GM12878 (cell line): ENCODE results near the gene AKAP8. TPM values are rescaled to one million over a fixed set of nuclear protein-coding genes. Genes with fewer than 3 reads are reported as not detected.
"Not testable (repeated sequence)": the region's sequence is repeated elsewhere in the genome, so short reads cannot be mapped to it uniquely, and the experiment has no call there.

Experiments used
- ATAC-seq: fragments of 200-7000 bp; cut with Tn5 transposase; 3 replicates; pipeline ENCODE4 v1.9.1; 2020; ENCODE audit warnings: mild to moderate bottlenecking, moderate library complexity
- BruUV-seq: library from RNA; stranded (reverse); fragments of 400-500 nt; replicated peaks from 2 replicates; lab custom pipeline; 2021; lab: Mats Ljungman, UMichigan
- CTCF ChIA-PET: fragments of 300-600 bp; sonication (Branson Sonifier 250); formaldehyde crosslinking; extraction: SDS; loops from one replicate; lab custom pipeline; 2021; ENCODE audit warnings: inconsistent platforms; lab: Yijun Ruan, JAX
- POLR2A ChIA-PET: fragments of 350-600 bp; formaldehyde crosslinking; extraction: SDS; loops from one replicate; lab custom pipeline; 2021; ENCODE audit warnings: inconsistent platforms; lab: Charles Lee
- RAD21 ChIA-PET: fragments of 300-600 bp; sonication (Branson Sonifier 250); formaldehyde crosslinking; loops from one replicate; lab custom pipeline; 2023; ENCODE audit warnings: antibody characterized with exemption; ENCODE audit not compliant: unreplicated experiment; lab: Charles Lee
- SMC1A ChIA-PET: fragments of 300-600 bp; sonication (Branson Sonifier 250); formaldehyde crosslinking; loops from one replicate; lab custom pipeline; 2023; ENCODE audit not compliant: unreplicated experiment, uncharacterized antibody; lab: Charles Lee
- DNase-seq: peaks from one replicate; pipeline ENCODE4 v3.0.0-alpha.2; 2011; ENCODE audit warnings: low read depth, low spot score
- FAIRE-seq: peaks from 3 replicates; lab custom pipeline; 2011; peaks lifted over from hg19 to GRCh38; lab: Jason Lieb, UNC
- H2AFZ ChIP-seq: 2 replicates; pipeline ENCODE4 v1.6.0; 2011; ENCODE audit warnings: low read depth, low read length, control low read depth; ENCODE audit not compliant: control insufficient read depth
- H3K27ac ChIP-seq: 2 replicates; pipeline ENCODE4 v1.5.1; 2011; ENCODE audit warnings: control low read depth; ENCODE audit not compliant: control insufficient read depth, insufficient read depth
- H3K27me3 ChIP-seq, 2 experiments: replicated peaks in 1 of 2; 2 replicates each; pipeline versions ENCODE4 v1.6.0 to v1.6.1; 2011; ENCODE audit warnings: low read length in 1 of 2; ENCODE audit not compliant: control insufficient read depth in 2 of 2, insufficient read depth in 2 of 2
- H3K36me3 ChIP-seq, 2 experiments: 2 replicates each; pipeline ENCODE4 v1.5.1; 2011; ENCODE audit warnings: low read length in 1 of 2; ENCODE audit not compliant: control insufficient read depth in 2 of 2, insufficient read depth in 2 of 2
- H3K4me1 ChIP-seq: 2 replicates; pipeline ENCODE4 v1.6.1; 2011; ENCODE audit warnings: mild to moderate bottlenecking, low read length, moderate library complexity, mixed read lengths; ENCODE audit not compliant: control insufficient read depth, insufficient read depth
- H3K4me2 ChIP-seq: 2 replicates; pipeline ENCODE4 v1.6.0; 2011; ENCODE audit warnings: control low read depth; ENCODE audit not compliant: control insufficient read depth, insufficient read depth
- H3K4me3 ChIP-seq: fragments of 200-600 bp; sonication (generic); 2 replicates; pipeline ENCODE4 v1.5.1; 2016
- H3K79me2 ChIP-seq: 2 replicates; pipeline ENCODE4 v1.6.0; 2011; ENCODE audit warnings: low read length; ENCODE audit not compliant: control insufficient read depth, insufficient read depth
- H3K9ac ChIP-seq: 2 replicates; pipeline ENCODE4 v1.8.0; 2011; ENCODE audit warnings: low read length, control low read depth, mixed read lengths; ENCODE audit not compliant: control insufficient read depth, insufficient read depth
- H3K9me3 ChIP-seq: replicated peaks from 3 replicates; pipeline ENCODE4 v1.5.1; 2011; ENCODE audit warnings: mild to moderate bottlenecking, low read length; ENCODE audit not compliant: control insufficient read depth, insufficient read depth
- H4K20me1 ChIP-seq: 2 replicates; pipeline ENCODE4 v1.6.0; 2011; ENCODE audit not compliant: control insufficient read depth, insufficient read depth
- HCFC1 ChIP-seq: fragments of 150-350 bp; IDR thresholded peaks from 2 replicates; pipeline ENCODE4 v1.6.1; 2014; ENCODE audit warnings: low read length
- HDAC6 ChIP-seq: fragments of 200-600 bp; sonication (generic); IDR thresholded peaks from one replicate; pipeline ENCODE4 v1.8.0; 2017; ENCODE audit warnings: antibody characterized with exemption; ENCODE audit not compliant: unreplicated experiment
- SMAD1 ChIP-seq: fragments of 450-650 bp; IDR thresholded peaks from 2 replicates; pipeline ENCODE4 v1.6.1; 2018; ENCODE audit warnings: mild to moderate bottlenecking, low read depth; ENCODE audit not compliant: partially characterized antibody
- SMC3 ChIP-seq: IDR thresholded peaks from 2 replicates; pipeline ENCODE4 v1.6.1; 2011; ENCODE audit warnings: low read length, improper control_type of control experiment, borderline replicate concordance
- YBX1 ChIP-seq: fragments of 450-650 bp; IDR thresholded peaks from 2 replicates; pipeline ENCODE4 v1.6.1; 2016; ENCODE audit warnings: antibody characterized with exemption
- WGBS: methylation state at CpG from one replicate; pipeline ENCODE4 v1.1.6; 2016; ENCODE audit warnings: low lambda C conversion rate; ENCODE audit not compliant: insufficient replicate concordance, insufficient coverage; ENCODE audit errors: missing lambda C conversion rate; 5-methylcytosine and 5-hydroxymethylcytosine counted together
- in situ Hi-C: fragments of 300-500 bp; cut with MboI; formaldehyde crosslinking; loops from 9 replicates; pipeline ENCODE4 v1.14.3; 2018; ENCODE audit warnings: mixed read lengths
- intact Hi-C: fragments of 100-400 bp; cut with micrococcal nuclease; formaldehyde crosslinking; loops from one replicate; pipeline ENCODE4 v1.14.2; 2022; ENCODE audit not compliant: unreplicated experiment
- polyA plus RNA-seq, 11 experiments: library from polyadenylated mRNA; depleted of rRNA in 4 of 11; unstranded in 6 of 11; stranded (reverse) in 5 of 11; fragments of >200 nt; fragmentation: Nextera tagmentation in 4 of 11; fragmentation: Illumina TruSeq in 1 of 11; extraction: Ambion mirVana in 4 of 11; extraction: Trizol in 1 of 11; gene quantifications; 1 replicate in 1 of 11; 2 replicates in 10 of 11; pipeline versions ENCODE4 v1.2.1 to v1.2.3, GENCODE V29; 2011 to 2016; ENCODE audit warnings: inconsistent platforms in 2 of 11, missing spikeins in 2 of 11, low read depth in 1 of 11
- total RNA-seq, 4 experiments: library from RNA; depleted of rRNA in 3 of 4; stranded (reverse); fragments of >200 nt in 3 of 4; fragmentation: Illumina TruSeq in 1 of 4; extraction: Trizol in 1 of 4; gene quantifications; 2 replicates each; pipeline versions ENCODE4 v1.2.1 to v1.2.3, GENCODE V29; 2013 to 2021

The AKAP8 gene
- total and polyA plus RNA-seq, 10 of the 15 experiments (the other 5 are each of a cell fraction or from before 2014, with no cell fraction given): 5.3 to 57.7 (median 20.6) TPM

DNA sequence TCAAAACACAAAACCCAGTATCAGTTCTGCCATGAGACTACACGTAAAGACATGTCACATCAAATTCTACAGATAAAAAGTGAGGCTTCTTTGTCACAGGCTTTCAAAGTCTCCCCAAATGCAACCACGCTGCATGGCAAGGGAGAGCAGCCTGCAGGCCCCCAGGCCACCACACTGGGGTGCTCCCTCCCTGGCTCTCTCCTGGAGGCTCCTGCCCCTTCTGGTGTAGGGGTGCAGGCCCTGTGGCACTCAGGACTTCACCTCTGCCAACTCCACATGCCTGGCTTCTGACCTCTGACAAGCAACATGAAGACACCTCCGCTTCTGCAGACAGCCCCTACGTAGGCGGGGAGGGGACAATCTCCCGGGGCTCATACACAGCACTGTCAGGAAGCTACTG lies 14.3 kb downstream of the AKAP8 start:
- no peak overlapping the region for H2AFZ ChIP-seq
- in situ Hi-C loops: no loop called here
- TF ChIP-seq SMAD1 (no peak), YBX1 (no peak), SMC3 (no peak), HDAC6 (no peak), HCFC1 (no peak)
- H3K4me2 ChIP-seq: no peak overlapping the region
- no peaks in the 10 kb centered on the region for H4K20me1 ChIP-seq
- H3K4me3 ChIP-seq: no peak overlapping the region
- H3K27me3 ChIP-seq: no peaks in the 10 kb centered on the region
- ChIA-PET POLR2A (no interaction called here), RAD21 (no interaction called here), SMC1A (no interaction called here), CTCF (interaction anchor here (0.6 kb wide), 1 partner anchor 190 kb away, joined by 3 read pairs; no protein-coding TSS in a partner anchor)
- no peak overlapping the region for H3K27ac ChIP-seq
- H3K4me1 ChIP-seq: peaks cover 7% of the 10 kb centered on the region
- H3K9ac ChIP-seq: no peak overlapping the region
- peaks cover 23 to 32% of the 10 kb centered on the region in 2 experiments for H3K36me3 ChIP-seq
- no TSS peak for BruUV-seq
- intact Hi-C loops: no loop called here
- no peaks in the 10 kb centered on the region for H3K9me3 ChIP-seq
- H3K79me2 ChIP-seq: no peaks in the 10 kb centered on the region
- no peak for DNase-seq
- FAIRE-seq: no peak
- WGBS: over 99% methylated on average over 6 of the region's 6 CpGs
- ATAC-seq: peak; percentile 55

DNA sequence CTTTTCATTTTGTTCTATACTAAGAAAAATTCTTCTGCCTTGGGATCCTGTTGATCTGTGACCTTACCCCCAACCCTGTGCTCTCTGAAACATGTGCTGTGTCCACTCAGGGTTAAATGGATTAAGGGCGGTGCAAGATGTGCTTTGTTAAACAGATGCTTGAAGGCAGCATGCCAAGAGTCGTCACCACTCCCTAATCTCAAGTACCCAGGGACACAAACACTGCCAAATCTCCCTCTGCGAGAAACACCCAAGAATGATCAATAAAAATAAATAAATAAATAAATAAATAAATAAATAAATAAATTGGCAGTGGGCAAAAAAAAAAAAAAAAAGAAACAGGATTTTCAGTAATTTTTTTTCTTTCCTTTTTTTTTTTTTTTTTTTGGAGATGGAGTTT lies 15.8 kb downstream of the AKAP8 start:
- H3K27ac ChIP-seq, H4K20me1 ChIP-seq, H3K27me3 ChIP-seq, in situ Hi-C loops, H3K4me1 ChIP-seq, H3K4me2 ChIP-seq, H3K9me3 ChIP-seq, H3K9ac ChIP-seq, DNase-seq, BruUV-seq, H2AFZ ChIP-seq, ATAC-seq, FAIRE-seq, SMC1A ChIA-PET, H3K4me3 ChIP-seq, RAD21 ChIA-PET, H3K79me2 ChIP-seq, intact Hi-C loops, CTCF ChIA-PET: not testable (repeated sequence)
- POLR2A ChIA-PET: interaction anchor here (0.6 kb wide), 1 partner anchor 988 kb away, joined by 5 read pairs; no protein-coding TSS in a partner anchor
- 98% methylated on average over 3 of the region's 3 CpGs for WGBS
- peaks cover 23 to 27% of the 10 kb centered on the region in 2 experiments for H3K36me3 ChIP-seq

DNA sequence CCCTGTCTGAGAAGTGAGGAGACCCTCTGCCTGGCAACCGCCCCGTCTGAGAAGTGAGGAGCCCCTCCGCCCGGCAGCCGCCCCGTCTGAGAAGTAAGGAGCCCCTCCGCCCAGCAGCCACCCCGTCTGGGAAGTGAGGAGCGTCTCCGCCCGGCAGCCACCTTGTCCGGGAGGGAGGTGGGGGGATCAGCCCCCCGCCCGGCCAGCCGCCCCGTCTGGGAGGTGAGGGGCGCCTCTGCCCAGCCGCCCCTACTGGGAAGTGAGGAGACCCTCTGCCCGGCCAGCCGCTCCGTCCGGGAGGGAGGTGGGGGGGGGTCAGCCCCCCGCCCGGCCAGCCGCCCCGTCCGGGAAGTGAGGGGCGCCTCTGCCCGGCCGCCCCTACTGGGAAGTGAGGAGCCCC lies 16.5 kb downstream of the AKAP8 start:
- RAD21 ChIA-PET, intact Hi-C loops, CTCF ChIA-PET, BruUV-seq, H3K27ac ChIP-seq, H3K9ac ChIP-seq, POLR2A ChIA-PET, H3K4me2 ChIP-seq, ATAC-seq, H3K4me3 ChIP-seq, H3K9me3 ChIP-seq, H4K20me1 ChIP-seq, H3K79me2 ChIP-seq, FAIRE-seq, H2AFZ ChIP-seq, DNase-seq, H3K4me1 ChIP-seq, SMC1A ChIA-PET, in situ Hi-C loops, H3K27me3 ChIP-seq: not testable (repeated sequence)
- 100% methylated on average over 2 of the region's 30 CpGs for WGBS
- peaks cover 26 to 28% of the 10 kb centered on the region in 2 experiments for H3K36me3 ChIP-seq
